Kidney (tissue), 14 donors: ENCODE measurements around the gene TM9SF3. TPM values are rescaled to one million over a fixed set of nuclear protein-coding genes. Genes with fewer than 3 reads are reported as not detected.

ENCODE experiments used
- DNase-seq, 5 donors: peaks; one replicate each; pipeline ENCODE4 v3.0.0-alpha.2; 2013 to 2020
- FAIRE-seq: peaks from 2 replicates; lab custom pipeline; 2012; peaks lifted over from hg19 to GRCh38; lab: Jason Lieb, UNC
- H3K27ac ChIP-seq, 2 donors: one replicate each; pipeline ENCODE4 v1.7.0; 2013; ENCODE audit warnings: low read depth in 2 of 2, low read length in 2 of 2, inconsistent platforms in 1 of 2
- H3K27me3 ChIP-seq: one replicate; pipeline ENCODE4 v1.7.1; 2013; ENCODE audit warnings: low read length, inconsistent platforms; ENCODE audit not compliant: control insufficient read depth, insufficient read depth
- H3K36me3 ChIP-seq, 3 donors: one replicate each; pipeline versions ENCODE4 v1.7.0 to v1.7.1; 2013; ENCODE audit warnings: low read length in 3 of 3, control low read depth in 1 of 3, inconsistent platforms in 1 of 3; ENCODE audit not compliant: insufficient read depth in 3 of 3, control insufficient read depth in 2 of 3
- H3K4me1 ChIP-seq, 3 donors: one replicate each; pipeline versions ENCODE4 v1.7.0 to v1.7.1; 2013; ENCODE audit warnings: low read length in 3 of 3, inconsistent platforms in 1 of 3, low read depth in 1 of 3; ENCODE audit not compliant: control insufficient read depth in 2 of 3, insufficient read depth in 2 of 3
- H3K4me3 ChIP-seq, 3 donors: one replicate each; pipeline versions ENCODE4 v1.7.0 to v1.8.1; 2013; ENCODE audit warnings: low read length in 3 of 3, control low read depth in 1 of 3, inconsistent platforms in 1 of 3
- H3K9ac ChIP-seq, 3 donors: one replicate each; pipeline versions ENCODE4 v1.7.0 to v1.7.1; 2013; ENCODE audit warnings: low read length in 3 of 3, control low read depth in 1 of 3, inconsistent platforms in 1 of 3
- H3K9me3 ChIP-seq, 3 donors: one replicate each; pipeline versions ENCODE4 v1.7.0 to v1.7.1; 2013; ENCODE audit warnings: low read length in 3 of 3, control low read depth in 1 of 3, inconsistent platforms in 1 of 3; ENCODE audit not compliant: control insufficient read depth in 2 of 3, insufficient read depth in 1 of 3
- intact Hi-C: fragments of 100-400 bp; cut with DNase I; formaldehyde crosslinking; loops from one replicate; pipeline ENCODE4 v1.11.1; 2022
- polyA plus RNA-seq: library from polyadenylated mRNA; stranded (reverse); fragments of 350-450 nt; fragmentation: Illumina TruSeq; extraction: RNeasy Lipid Tissue Mini Kit (QIAGEN cat#74804); gene quantifications from one replicate; pipeline ENCODE4 v1.2.3, GENCODE V29; 2014; ENCODE audit warnings: low read depth, low replicate concordance; ENCODE audit not compliant: insufficient read depth
- total RNA-seq: library from RNA; stranded (reverse); fragmentation: NEBNext Ultra II Directional; extraction: Animal tissue kit (Norgen Biotek cat#: 25700); gene quantifications from one replicate; pipeline ENCODE4 v1.2.1, GENCODE V29; 2021
- TF ChIP-seq, protein P1 (sequence below): IDR thresholded peaks from 3 replicates; pipeline ENCODE4 v1.5.1; 2012; ENCODE audit warnings: mild to moderate bottlenecking, moderate library complexity, borderline replicate concordance; ENCODE audit not compliant: insufficient read depth; ENCODE audit errors: extremely low read depth
- donor health status: control.
- donor health status: control.
- donor health status: control.
- donor health status: control.
- donor health status: control.
- donor health status: DM: yes; HTN: yes; CAD: no.
- donor health status: Normal renal cell carcinoma (clear cell type).

TM9SF3 gene
- total and polyA plus RNA-seq, 2 donors from 2014 or later, result 42.7 to 144 TPM

DNA sequence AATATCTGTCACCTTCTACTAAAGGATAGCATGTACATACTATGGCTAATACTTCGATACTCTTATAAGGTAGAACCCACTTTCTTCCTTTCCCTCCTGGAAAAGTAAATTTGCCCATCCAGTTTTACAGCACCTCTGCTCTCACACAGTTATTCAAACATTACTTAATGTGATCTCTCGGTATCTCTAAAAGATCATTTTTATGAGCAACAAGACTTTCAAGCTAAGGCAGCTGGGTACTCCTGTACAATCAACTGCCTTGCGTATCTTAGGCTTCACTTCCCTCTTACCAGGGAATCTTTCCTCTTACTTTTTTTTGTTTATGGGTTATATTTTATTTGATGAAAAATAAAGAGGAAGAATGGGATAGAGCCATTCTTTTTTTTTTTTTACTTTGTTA lies 46.6 kb downstream of the TM9SF3 start:
- no peak overlapping the region for H3K27ac ChIP-seq
- no peaks in the 10 kb centered on the region for H3K4me1 ChIP-seq
- intact Hi-C loops, result no loop called here
- no peaks in the 10 kb centered on the region for H3K27me3 ChIP-seq
- no peaks in the 10 kb centered on the region for H3K9me3 ChIP-seq
- H3K9ac ChIP-seq, result no peak overlapping the region
- TF ChIP-seq, protein P1, sequence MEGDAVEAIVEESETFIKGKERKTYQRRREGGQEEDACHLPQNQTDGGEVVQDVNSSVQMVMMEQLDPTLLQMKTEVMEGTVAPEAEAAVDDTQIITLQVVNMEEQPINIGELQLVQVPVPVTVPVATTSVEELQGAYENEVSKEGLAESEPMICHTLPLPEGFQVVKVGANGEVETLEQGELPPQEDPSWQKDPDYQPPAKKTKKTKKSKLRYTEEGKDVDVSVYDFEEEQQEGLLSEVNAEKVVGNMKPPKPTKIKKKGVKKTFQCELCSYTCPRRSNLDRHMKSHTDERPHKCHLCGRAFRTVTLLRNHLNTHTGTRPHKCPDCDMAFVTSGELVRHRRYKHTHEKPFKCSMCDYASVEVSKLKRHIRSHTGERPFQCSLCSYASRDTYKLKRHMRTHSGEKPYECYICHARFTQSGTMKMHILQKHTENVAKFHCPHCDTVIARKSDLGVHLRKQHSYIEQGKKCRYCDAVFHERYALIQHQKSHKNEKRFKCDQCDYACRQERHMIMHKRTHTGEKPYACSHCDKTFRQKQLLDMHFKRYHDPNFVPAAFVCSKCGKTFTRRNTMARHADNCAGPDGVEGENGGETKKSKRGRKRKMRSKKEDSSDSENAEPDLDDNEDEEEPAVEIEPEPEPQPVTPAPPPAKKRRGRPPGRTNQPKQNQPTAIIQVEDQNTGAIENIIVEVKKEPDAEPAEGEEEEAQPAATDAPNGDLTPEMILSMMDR, result no peak
- FAIRE-seq, result no peak
- no peak overlapping the region for H3K4me3 ChIP-seq
- peaks cover 0 to 10% (median 2%) of the 10 kb centered on the region in 3 donors for H3K36me3 ChIP-seq
- no peak for DNase-seq

- TF ChIP-seq, protein P1, result no peak
- no peak overlapping the region for H3K4me3 ChIP-seq
- no peak for DNase-seq
- no peaks in the 10 kb centered on the region for H3K4me1 ChIP-seq
- FAIRE-seq, result no peak
- no peak overlapping the region for H3K27ac ChIP-seq
- no peaks in the 10 kb centered on the region for H3K27me3 ChIP-seq
- intact Hi-C loops, result no loop called here
- H3K9ac ChIP-seq, result no peak overlapping the region
- no peaks in the 10 kb centered on the region for H3K9me3 ChIP-seq
- H3K36me3 ChIP-seq, result peaks cover 0 to 7% (median 2%) of the 10 kb centered on the region in 3 donors
These were observed 48.1 kb downstream of the TM9SF3 start for GRCh38 chr10:96538683-96539082.

DNA sequence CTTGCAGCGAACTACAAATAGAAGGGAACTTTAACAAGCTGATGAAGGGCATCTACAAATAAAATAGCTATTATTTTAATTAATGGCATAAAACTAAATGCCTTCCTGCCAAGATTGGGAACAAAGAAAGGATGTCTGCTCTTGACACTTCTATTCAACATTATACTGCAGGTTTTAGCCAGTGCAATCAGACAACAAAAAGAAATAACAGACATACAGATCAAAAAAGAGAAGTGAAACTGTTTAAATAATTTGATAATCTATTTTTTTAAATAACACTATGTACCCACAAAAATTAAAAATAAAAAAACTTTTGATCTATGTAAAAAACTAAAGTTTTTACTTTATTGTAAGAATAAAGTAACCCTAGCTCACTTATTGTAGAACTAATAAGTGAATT lies 50.7 kb downstream of the TM9SF3 start:
- intact Hi-C loops, result no loop called here
- Histone ChIP-seq H3K27me3 (no peaks in the 10 kb centered on the region), H3K9ac (no peak overlapping the region), H3K36me3 (peaks cover 0 to 16% (median 3%) of the 10 kb centered on the region in 3 donors), H3K27ac (no peak overlapping the region), H3K9me3 (no peaks in the 10 kb centered on the region), H3K4me3 (no peak overlapping the region), H3K4me1 (no peaks in the 10 kb centered on the region)
- no peak for DNase-seq
- no peak for FAIRE-seq
- TF ChIP-seq, protein P1, result no peak

DNA sequence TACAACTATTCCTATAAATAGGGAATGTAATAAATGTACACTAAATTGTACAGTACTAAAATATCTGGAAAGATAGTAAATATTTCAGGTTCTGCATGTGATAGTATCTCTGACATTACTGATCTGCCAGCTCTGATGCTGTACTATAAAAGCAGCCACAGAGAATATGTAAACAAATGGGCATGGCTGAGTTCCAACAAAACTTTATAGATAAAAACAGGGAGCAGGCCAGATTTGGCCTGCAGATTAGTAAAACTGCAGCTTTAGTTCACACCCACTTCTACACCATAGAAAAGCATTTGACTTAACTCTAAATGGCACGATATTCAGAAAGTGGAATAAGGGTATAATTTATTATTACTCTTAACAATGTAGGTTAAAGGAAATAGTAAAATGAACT lies 54.3 kb downstream of the TM9SF3 start:
- intact Hi-C loops, result no loop called here
- H3K9me3 ChIP-seq, result no peaks in the 10 kb centered on the region
- FAIRE-seq, result no peak
- H3K4me1 ChIP-seq, result no peaks in the 10 kb centered on the region
- H3K27me3 ChIP-seq, result no peaks in the 10 kb centered on the region
- no peak overlapping the region for H3K27ac ChIP-seq
- no peak for DNase-seq
- H3K4me3 ChIP-seq, result no peak overlapping the region
- no peak overlapping the region for H3K9ac ChIP-seq
- TF ChIP-seq, protein P1, result no peak
- H3K36me3 ChIP-seq, result peaks cover 0 to 29% (median 16%) of the 10 kb centered on the region in 3 donors
